Panc1 (cell line): Measurements from ENCODE around the gene TOR1AIP1. TPM values are rescaled to one million over a fixed set of nuclear protein-coding genes. Genes with fewer than 3 reads are reported as not detected.

Experiments
- ATAC-seq: fragments of 200-7000 bp; cut with Tn5 transposase; 2 replicates; pipeline ENCODE4 v1.9.1; 2020; ENCODE audit warnings: mild to moderate bottlenecking, moderate library complexity
- BruUV-seq: library from RNA; stranded (reverse); fragments of 400-500 nt; replicated peaks from 2 replicates; lab custom pipeline; 2021; lab: Mats Ljungman, UMichigan
- CTCF ChIA-PET: fragments of 300-600 bp; sonication (Branson Sonifier 250); formaldehyde crosslinking; loops from one replicate; lab custom pipeline; 2022; ENCODE audit warnings: antibody characterized with exemption; lab: Charles Lee
- POLR2A ChIA-PET: fragments of 300-600 bp; sonication (Branson Sonifier 250); formaldehyde crosslinking; loops from one replicate; lab custom pipeline; 2022; ENCODE audit warnings: antibody characterized with exemption; lab: Charles Lee
- DNase-seq: peaks from one replicate; pipeline ENCODE4 v3.0.0-alpha.2; 2010; ENCODE audit warnings: low read depth, low spot score
- H3K27ac ChIP-seq: 2 replicates; pipeline ENCODE4 v1.5.1; 2011; ENCODE audit warnings: mild to moderate bottlenecking, low read length, inconsistent platforms
- H3K27me3 ChIP-seq: fragments of 200-500 bp; sonication (Bioruptor generic); 2 replicates; pipeline ENCODE4 v1.6.0; 2014; ENCODE audit warnings: low read length, inconsistent platforms; ENCODE audit not compliant: control insufficient read depth, insufficient read depth
- H3K36me3 ChIP-seq: fragments of 200-500 bp; sonication (Bioruptor generic); 2 replicates; pipeline ENCODE4 v1.5.1; 2014; ENCODE audit warnings: inconsistent platforms, mild to moderate bottlenecking, low read length, moderate library complexity; ENCODE audit not compliant: control insufficient read depth, insufficient read depth
- H3K4me1 ChIP-seq: 2 replicates; pipeline ENCODE4 v1.5.1; 2011; ENCODE audit warnings: inconsistent platforms, mild to moderate bottlenecking, low read length, moderate library complexity; ENCODE audit not compliant: control insufficient read depth, insufficient read depth
- H3K4me3 ChIP-seq, 2 experiments: 2 replicates each; pipeline ENCODE4 v1.5.1; 2011 to 2012; ENCODE audit warnings: low read depth in 2 of 2, low read length in 2 of 2, mild to moderate bottlenecking in 2 of 2, inconsistent platforms in 1 of 2, moderate library complexity in 1 of 2
- H3K9me3 ChIP-seq: fragments of 200-500 bp; sonication (Bioruptor generic); 2 replicates; pipeline ENCODE4 v1.5.1; 2014; ENCODE audit warnings: low read depth, mild to moderate bottlenecking, inconsistent platforms, low read length, moderate library complexity; ENCODE audit not compliant: control insufficient read depth, insufficient read depth
- POLR2AphosphoS5 ChIP-seq: IDR thresholded peaks from 2 replicates; pipeline ENCODE4 v1.6.1; 2012; ENCODE audit warnings: mild to moderate bottlenecking, low read depth, low read length, moderate library complexity
- in situ Hi-C: cut with HindIII; loops from 2 replicates; pipeline ENCODE4 v1.10.0; 2016; ENCODE audit warnings: low sequenced_read_pairs, low pct_unique_long_range_greater_than_20kb
- intact Hi-C: fragments of 100-400 bp; cut with micrococcal nuclease; formaldehyde crosslinking; loops from one replicate; pipeline ENCODE4 v1.10.0; 2022; ENCODE audit not compliant: unreplicated experiment
- total RNA-seq: library from RNA; stranded (reverse); gene quantifications from one replicate; pipeline ENCODE4 v1.2.1, GENCODE V29; 2021; ENCODE audit not compliant: unreplicated experiment
- TF ChIP-seq, protein P1 (sequence below): fragments of 450-650 bp; IDR thresholded peaks from 2 replicates; pipeline ENCODE4 v1.5.1; 2017; ENCODE audit warnings: mild to moderate bottlenecking
- TF ChIP-seq, protein P2 (sequence below), 2 experiments: IDR thresholded peaks; 2 replicates each; pipeline ENCODE4 v1.6.1; 2011 to 2012; ENCODE audit warnings: low read depth in 2 of 2, control low read depth in 1 of 2, low read length in 1 of 2, mild to moderate bottlenecking in 1 of 2, moderate library complexity in 1 of 2; ENCODE audit not compliant: insufficient read depth in 1 of 2

TOR1AIP1 gene
- total RNA-seq, 1 experiment from 2014 or later: 62.0 TPM

DNA sequence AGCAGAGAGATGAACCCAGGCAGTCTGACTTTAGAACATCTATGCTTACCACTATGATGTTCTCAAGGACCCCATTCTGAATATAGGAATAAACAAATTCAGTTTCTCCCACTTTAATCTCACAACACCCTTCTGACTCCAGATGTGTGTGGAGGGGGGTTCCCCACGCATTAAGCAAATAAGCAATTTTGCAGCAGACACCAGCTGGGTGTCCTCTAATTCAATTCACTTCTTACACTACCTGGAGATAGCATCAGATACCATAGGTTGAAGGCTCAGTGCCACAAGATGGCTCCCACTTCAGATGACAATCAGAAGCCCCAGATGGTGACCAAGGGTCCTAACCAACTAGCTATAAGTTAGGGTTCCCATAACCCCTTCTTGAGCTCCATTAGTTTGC is 42.2 kb downstream of the TOR1AIP1 start:
- no TSS peak for BruUV-seq
- H3K4me1 ChIP-seq: peaks cover 4% of the 10 kb centered on the region; the same call in 1 of the 2 replicates
- H3K4me3 ChIP-seq: no peak overlapping the region
- peaks cover 6% of the 10 kb centered on the region for H3K36me3 ChIP-seq
- H3K27ac ChIP-seq: no peak overlapping the region
- in situ Hi-C loops (no loop called here), intact Hi-C loops (no loop called here)
- no peaks in the 10 kb centered on the region for H3K9me3 ChIP-seq
- TF ChIP-seq, protein P1, sequence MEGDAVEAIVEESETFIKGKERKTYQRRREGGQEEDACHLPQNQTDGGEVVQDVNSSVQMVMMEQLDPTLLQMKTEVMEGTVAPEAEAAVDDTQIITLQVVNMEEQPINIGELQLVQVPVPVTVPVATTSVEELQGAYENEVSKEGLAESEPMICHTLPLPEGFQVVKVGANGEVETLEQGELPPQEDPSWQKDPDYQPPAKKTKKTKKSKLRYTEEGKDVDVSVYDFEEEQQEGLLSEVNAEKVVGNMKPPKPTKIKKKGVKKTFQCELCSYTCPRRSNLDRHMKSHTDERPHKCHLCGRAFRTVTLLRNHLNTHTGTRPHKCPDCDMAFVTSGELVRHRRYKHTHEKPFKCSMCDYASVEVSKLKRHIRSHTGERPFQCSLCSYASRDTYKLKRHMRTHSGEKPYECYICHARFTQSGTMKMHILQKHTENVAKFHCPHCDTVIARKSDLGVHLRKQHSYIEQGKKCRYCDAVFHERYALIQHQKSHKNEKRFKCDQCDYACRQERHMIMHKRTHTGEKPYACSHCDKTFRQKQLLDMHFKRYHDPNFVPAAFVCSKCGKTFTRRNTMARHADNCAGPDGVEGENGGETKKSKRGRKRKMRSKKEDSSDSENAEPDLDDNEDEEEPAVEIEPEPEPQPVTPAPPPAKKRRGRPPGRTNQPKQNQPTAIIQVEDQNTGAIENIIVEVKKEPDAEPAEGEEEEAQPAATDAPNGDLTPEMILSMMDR: no peak
- TF ChIP-seq, protein P2, sequence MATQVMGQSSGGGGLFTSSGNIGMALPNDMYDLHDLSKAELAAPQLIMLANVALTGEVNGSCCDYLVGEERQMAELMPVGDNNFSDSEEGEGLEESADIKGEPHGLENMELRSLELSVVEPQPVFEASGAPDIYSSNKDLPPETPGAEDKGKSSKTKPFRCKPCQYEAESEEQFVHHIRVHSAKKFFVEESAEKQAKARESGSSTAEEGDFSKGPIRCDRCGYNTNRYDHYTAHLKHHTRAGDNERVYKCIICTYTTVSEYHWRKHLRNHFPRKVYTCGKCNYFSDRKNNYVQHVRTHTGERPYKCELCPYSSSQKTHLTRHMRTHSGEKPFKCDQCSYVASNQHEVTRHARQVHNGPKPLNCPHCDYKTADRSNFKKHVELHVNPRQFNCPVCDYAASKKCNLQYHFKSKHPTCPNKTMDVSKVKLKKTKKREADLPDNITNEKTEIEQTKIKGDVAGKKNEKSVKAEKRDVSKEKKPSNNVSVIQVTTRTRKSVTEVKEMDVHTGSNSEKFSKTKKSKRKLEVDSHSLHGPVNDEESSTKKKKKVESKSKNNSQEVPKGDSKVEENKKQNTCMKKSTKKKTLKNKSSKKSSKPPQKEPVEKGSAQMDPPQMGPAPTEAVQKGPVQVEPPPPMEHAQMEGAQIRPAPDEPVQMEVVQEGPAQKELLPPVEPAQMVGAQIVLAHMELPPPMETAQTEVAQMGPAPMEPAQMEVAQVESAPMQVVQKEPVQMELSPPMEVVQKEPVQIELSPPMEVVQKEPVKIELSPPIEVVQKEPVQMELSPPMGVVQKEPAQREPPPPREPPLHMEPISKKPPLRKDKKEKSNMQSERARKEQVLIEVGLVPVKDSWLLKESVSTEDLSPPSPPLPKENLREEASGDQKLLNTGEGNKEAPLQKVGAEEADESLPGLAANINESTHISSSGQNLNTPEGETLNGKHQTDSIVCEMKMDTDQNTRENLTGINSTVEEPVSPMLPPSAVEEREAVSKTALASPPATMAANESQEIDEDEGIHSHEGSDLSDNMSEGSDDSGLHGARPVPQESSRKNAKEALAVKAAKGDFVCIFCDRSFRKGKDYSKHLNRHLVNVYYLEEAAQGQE (IDR thresholded peaks at IDR 0.05; ENCODE audit: insufficient read depth in 1 of 2, low read depth in 2 of 2, low read length in 1 of 2): no peak
- no peaks in the 10 kb centered on the region for H3K27me3 ChIP-seq
- ChIA-PET CTCF (no interaction called here), POLR2A (no interaction called here)
- ATAC-seq (no peak), DNase-seq (no peak)

DNA sequence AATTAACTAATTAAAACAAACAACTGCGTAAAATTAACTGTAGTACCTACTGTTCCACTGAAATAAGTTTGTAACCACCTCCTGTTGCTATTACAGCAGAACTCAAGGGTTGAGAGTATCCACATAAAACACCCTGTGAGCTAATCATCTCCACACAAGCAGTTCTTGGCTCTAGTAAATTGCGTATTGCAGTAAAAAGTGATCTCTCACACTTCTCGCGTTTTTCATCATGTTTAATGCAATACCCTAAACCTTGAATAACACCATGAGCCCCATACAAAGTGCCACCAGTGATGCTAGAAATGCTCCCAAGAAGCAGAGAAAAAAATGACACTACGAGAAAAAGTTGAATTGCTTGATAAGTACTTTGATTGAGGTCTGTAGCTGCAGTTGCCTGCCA is 43.2 kb downstream of the TOR1AIP1 start:
- intact Hi-C loops: no loop called here
- in situ Hi-C loops: no loop called here
- H3K36me3 ChIP-seq: no peaks in the 10 kb centered on the region
- no peak for DNase-seq
- H3K27me3 ChIP-seq: no peaks in the 10 kb centered on the region
- POLR2A ChIA-PET: interaction anchor here (0.6 kb wide), 1 partner anchor 229 kb away, joined by 7 read pairs; no protein-coding TSS in a partner anchor
- H3K9me3 ChIP-seq: no peaks in the 10 kb centered on the region
- CTCF ChIA-PET: no interaction called here
- BruUV-seq: no TSS peak
- no peak overlapping the region for H3K4me3 ChIP-seq
- no peak overlapping the region; the same call in 1 of the 2 replicates for H3K27ac ChIP-seq
- no peak for TF ChIP-seq POLR2AphosphoS5
- TF ChIP-seq, protein P1: no peak
- peaks cover 8% of the 10 kb centered on the region; the same call in 1 of the 2 replicates for H3K4me1 ChIP-seq
- no peak for ATAC-seq
